H4 (cell line): Measurements from ENCODE around the gene TVP23A. TPM values are rescaled to one million over a fixed set of nuclear protein-coding genes. Genes with fewer than 3 reads are reported as not detected.
"Not testable (repeated sequence)": the region's sequence is repeated elsewhere in the genome, so short reads cannot be mapped to it uniquely, and the experiment has no call there.

Experiments used
- DNase-seq: peaks from one replicate; pipeline ENCODE4 v3.0.0-alpha.2; 2015; ENCODE audit warnings: low spot score
- total RNA-seq: library from RNA; depleted of rRNA; stranded (reverse); fragments of >200 nt; shearing (Covaris generic); gene quantifications from 2 replicates; pipeline ENCODE4 v1.2.3, GENCODE V29; 2014; rRNA removed

The TVP23A gene
- total RNA-seq, 1 experiment from 2014 or later: not detected

GRCh38 chr16:10745841-10746240, 72.8 kb downstream of the TVP23A start:
- DNase-seq: no peak

DNA sequence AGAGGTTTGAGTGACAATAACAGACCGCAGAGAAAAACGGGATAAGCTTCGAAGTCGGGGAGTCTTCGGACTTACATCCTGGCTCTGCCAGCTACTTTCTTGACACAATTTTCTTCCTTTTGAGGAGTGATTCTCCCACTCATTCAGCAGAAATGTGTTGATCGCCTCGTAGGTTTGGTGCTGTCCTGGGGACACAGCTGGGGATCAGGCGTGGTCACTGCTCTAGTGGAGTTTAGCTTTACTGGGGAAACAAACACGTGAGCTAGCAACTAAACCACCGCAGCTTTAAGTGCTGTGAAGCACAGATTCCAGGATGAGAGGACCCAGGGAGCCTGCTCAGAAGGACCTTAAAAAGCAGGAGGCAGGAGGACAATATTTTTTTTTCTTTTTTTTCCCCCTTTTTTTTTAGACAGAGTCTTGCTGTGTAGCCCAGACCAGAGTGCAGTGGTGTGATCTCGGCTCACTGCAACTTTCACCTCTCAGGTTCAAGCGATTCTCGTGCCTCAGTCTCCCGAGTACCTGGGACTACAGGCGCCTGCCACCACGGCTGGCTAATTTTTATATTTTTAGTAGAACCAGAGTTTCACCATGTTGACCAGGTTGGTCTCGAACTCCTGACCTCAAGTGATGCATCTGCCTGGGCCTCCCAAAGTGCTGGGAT, 74.1 kb downstream of the TVP23A start:
- DNase-seq: peak; percentile 33

- DNase-seq: peak; percentile 94
Observed at GRCh38 chr16:10743610-10744369, 74.8 kb downstream of the TVP23A start, which contains the start of gene NUBP1. Gene NUBP1, plus strand, starts transcription at chr16:10743842. Its CDS starts 22 bp downstream, at chr16:10743864.

GRCh38 chr16:10743227-10743609, 75.4 kb downstream of the TVP23A start:
- no peak for DNase-seq

DNA sequence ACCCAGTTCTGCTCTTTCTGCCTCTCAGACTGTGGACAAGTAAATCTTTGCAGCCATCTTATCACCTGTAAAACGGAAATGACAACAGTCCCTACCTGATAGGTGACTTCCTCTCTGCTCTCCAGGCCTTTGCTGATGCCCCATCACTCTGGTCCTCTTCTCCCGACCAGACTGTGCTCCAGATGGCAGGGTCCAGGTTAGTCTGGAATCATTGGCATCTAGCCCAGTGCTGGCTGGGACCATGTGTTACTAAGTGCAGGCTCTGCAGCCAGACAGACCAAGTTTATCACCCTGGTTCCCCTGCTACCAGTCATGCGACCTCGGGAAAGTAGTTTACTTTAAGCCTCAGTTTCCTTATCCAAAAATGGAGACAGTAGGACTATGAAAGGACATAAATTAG, 76.8 kb downstream of the TVP23A start:
- DNase-seq: no peak

DNA sequence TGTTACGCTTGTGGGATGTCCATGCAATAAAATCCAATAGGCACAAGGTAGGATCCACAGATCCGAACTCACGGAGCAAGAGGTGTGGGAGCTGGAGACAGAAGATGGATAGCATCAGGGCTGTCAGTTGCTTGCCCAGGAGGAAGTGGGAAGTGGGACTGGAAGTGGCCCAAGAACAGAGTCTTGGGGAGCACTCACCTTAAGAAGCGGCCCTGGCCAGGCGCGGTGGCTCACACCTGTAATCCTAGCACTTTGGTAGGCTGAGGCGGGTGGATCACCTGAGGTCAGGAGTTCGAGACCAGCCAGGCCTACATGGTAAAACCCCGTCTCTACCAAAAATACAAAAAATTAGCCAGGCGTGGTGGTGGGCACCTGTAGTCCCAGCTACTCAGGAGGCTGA, 77.3 kb downstream of the TVP23A start:
- not testable (repeated sequence) for DNase-seq

- DNase-seq: no peak
Observed at GRCh38 chr16:10740845-10741208, 77.8 kb downstream of the TVP23A start.

DNA sequence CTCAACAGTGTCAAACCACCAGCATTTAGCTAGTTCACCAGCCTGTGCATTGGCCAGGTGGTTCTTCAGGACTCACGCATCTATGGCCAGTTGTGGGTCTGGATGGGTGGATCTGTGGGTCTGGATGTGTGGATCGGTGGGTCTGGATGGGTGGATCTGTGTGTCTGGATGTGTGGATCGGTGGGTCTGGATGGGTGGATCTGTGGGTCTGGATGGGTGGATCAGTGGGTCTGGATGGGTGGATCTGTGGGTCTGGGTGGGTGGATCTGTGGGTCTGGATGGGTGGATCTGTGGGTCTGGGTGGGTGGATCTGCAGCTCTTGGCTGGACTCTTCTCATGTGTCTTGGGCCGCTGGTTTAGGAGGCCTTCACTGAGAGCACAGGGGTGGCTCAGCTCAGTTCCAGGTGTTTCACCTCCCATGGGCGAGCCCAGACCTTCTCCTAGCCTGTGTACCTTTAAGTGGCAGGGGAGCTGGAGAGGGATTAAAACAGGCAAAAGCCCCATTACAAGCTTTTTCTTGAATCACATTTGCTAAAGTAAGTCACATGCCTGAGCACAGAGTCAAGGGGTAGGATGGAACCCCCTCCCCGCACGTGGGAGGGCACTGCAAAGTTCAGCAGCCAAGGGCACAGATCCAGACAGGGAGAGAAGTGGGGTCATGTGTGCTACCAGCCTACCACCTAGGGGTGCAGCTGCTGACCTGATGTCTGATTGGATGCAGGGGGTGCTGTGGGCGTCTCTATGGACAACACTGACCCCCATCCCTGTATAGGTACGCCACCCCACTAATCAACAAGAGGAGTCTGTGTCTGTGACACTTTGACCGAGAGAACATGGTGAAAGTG, 78.4 kb downstream of the TVP23A start:
- DNase-seq: no peak

DNA sequence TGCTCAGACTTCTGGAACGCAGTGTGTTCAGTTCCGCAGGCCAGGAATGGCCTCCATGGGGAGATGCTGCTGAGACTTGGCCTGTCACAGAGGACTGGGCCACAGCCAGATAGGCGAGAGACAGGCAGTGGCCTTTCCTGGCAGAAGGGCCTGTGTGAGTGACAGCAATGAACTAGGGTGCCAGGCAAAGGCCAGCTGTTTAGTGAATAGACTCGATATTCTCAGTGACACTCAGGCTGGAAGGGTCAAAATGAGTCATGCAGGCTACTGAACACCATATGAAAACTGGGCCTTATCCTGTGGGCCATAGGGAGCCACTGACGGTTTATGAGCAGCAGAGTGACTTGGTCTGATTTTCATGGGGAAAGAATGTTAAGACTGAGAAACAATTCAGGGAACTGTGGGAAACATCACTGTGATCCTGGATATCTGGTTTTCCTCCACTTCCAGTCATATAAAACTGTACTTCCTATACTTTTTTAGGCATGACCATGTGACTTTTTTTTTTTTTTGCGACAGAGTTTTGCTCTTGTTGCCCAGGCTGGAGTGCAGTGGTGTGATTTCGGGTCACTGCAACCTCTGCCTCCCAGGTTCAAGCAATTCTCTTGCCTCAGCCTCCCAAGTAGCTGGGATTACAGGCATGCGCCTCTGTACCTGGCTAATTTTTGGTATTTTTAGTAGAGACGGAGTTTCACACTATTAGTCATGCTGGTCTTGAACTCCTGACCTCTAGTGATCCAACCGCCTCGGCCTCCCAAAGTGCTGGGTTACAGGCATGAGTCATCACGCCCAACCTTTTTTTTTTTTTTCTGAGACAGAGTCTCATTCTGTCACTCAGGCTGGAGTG, 80.1 kb downstream of the TVP23A start:
- peak; percentile 78 for DNase-seq

DNA sequence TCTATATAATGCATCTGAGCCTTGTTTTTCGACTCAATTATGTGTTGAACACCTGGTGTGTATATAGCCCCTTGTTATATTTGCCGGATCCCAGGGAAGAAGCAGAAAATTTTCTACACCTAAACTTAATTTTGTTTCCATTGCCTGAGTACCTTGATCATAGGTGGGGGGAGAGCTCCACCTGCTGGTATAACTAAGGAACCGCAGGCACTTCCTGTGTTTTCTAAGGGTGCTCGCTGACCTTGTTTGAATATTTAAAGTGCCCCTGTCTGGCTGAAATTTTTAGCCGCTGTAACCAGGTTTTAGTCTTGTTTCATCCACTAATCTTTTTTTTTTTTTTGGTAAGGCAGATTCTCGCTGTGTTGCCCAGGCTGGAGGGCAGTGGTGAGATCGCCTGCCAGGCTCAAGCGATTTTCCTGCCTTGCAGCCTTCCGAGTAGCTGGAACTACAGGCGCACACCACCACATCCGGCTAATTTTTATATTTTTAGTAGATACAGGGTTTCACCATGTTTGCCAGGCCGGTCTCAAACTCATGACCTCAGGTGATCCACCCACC, 81.4 kb downstream of the TVP23A start:
- DNase-seq: peak; percentile 56

GRCh38 chr16:10731790-10732189, 86.8 kb downstream of the TVP23A start:
- no peak for DNase-seq

- peak; percentile 81 for DNase-seq
Observed at GRCh38 chr16:10729104-10730048, 89.2 kb downstream of the TVP23A start.

DNA sequence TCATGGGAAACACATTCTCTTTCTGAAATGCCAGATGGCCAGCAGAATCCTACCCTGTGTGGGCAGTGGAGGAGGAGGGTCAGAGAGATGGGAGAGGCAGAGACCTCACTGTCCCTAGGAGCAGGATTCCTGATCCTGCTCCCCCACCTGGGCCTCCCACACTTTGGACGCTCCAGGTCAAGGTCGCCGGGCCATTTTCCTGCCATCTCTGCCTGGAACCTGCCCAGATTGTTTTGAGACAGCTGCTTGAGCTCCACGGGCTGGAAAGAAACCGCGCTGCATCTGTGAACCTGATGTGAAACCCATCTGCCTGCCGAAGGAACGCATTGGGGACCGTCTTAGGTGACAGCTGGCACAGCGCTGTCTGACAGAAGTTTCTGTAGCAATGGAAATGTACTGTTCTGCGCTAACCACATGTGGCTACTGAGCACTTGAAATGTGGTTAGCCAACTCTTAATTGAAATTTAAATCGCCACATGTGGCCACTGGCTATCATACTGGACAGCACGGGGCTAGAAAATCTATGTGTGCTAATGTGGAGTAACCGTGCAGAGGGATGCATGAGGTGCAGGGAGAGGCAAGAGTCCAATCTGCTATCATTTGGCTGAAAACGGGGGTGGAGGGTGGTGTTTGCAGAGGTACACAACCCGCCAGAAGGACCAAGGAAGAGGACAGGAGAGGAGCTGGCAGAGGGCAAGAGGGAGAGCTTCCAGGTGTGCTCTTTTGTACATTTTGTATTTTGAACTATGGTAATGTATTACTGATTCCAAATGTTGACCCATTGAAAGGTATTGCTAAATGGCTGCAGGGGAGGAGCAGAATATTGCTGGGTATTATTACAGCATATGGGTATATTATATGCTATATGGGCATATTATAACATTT, 90.3 kb downstream of the TVP23A start:
- no peak for DNase-seq

Other genes with a start within 250 kb of the TVP23A start
- 9.7 and 9.9 TPM in 2 replicates for gene EMP2, start 238.2 kb downstream of the TVP23A start, total RNA-seq
- gene TEKT5, start 123.9 kb downstream of the TVP23A start, total RNA-seq: not detected in 2 replicates
- 40.1 and 51.7 TPM in 2 replicates for gene NUBP1, start 75.0 kb downstream of the TVP23A start, total RNA-seq
- gene CIITA, start 58.4 kb upstream of the TVP23A start, total RNA-seq: 0.19 and 0.72 TPM in 2 replicates
- gene DEXI, start 123.7 kb upstream of the TVP23A start, total RNA-seq: 39.9 and 42.0 TPM in 2 replicates
- 4.5 and 7.2 TPM in 2 replicates for gene CLEC16A, start 125.8 kb upstream of the TVP23A start, total RNA-seq